Retinal pigment epithelial cell (primary cell): ENCODE measurements around the gene HMGN5.
A peak's percentile ranks its signal among the peaks of the same experiment; 100 is the strongest.

Experiments
- DNase-seq: peaks from one replicate; pipeline ENCODE4 v3.0.0-alpha.2; 2010; ENCODE audit warnings: low read depth
- H3K4me3 ChIP-seq: 2 replicates; pipeline ENCODE4 v1.5.1; 2011; ENCODE audit warnings: mild to moderate bottlenecking, low read length, control low read depth, moderate library complexity
- CTCF ChIP-seq: conservative IDR thresholded peaks from 2 replicates; pipeline ENCODE4 v1.5.1; 2011; ENCODE audit warnings: low read depth, low read length, control low read depth, inconsistent platforms

Gene HMGN5

GRCh38 chrX:81202456-81202819 is 725 bp upstream of the HMGN5 start:
- H3K4me3 ChIP-seq = peak overlapping the region; percentile 83
- no peak for DNase-seq
- no peak for TF ChIP-seq CTCF

GRCh38 chrX:81201071-81201470 is 642 bp downstream of the HMGN5 start:
- TF ChIP-seq CTCF = no peak
- no peak for DNase-seq
- peak overlapping the region; percentile 83 for H3K4me3 ChIP-seq

- H3K4me3 ChIP-seq = no peak overlapping the region
- TF ChIP-seq CTCF = peak; percentile 57
- no peak for DNase-seq
These were observed 6.0 kb downstream of the HMGN5 start for GRCh38 chrX:81195712-81196111.

- no peak for DNase-seq
- H3K4me3 ChIP-seq = no peak overlapping the region
- TF ChIP-seq CTCF = no peak
These were observed 6.5 kb downstream of the HMGN5 start for GRCh38 chrX:81195259-81195658.

- no peak for DNase-seq
- TF ChIP-seq CTCF = peak; percentile 7
These were observed 27.4 kb downstream of the HMGN5 start for GRCh38 chrX:81174286-81174685.

GRCh38 chrX:81168391-81168790 is 33.3 kb downstream of the HMGN5 start:
- H3K4me3 ChIP-seq = no peak overlapping the region
- no peak for DNase-seq
- no peak for TF ChIP-seq CTCF

More at GRCh38 chrX:81174286-81174685, 27.4 kb downstream of the HMGN5 start:
- H3K4me3 ChIP-seq = no peak overlapping the region

GRCh38 chrX:81121513-81122363 is 80.0 kb downstream of the HMGN5 start:
- H3K4me3 ChIP-seq = peak overlapping the region; percentile 78
- no peak for TF ChIP-seq CTCF
- peak; percentile 77 for DNase-seq
